Brain microvascular endothelial cell (primary cell): Measurements from ENCODE around the gene OLIG3.

ENCODE experiments used
- DNase-seq: peaks from one replicate; pipeline ENCODE4 v3.0.0-alpha.2; 2020
- H3K27ac ChIP-seq: fragments of 250-450 bp; sonication (Bioruptor Pico); 2 replicates; pipeline ENCODE4 v1.5.1; 2020; ENCODE audit warnings: mild to moderate bottlenecking, moderate library complexity
- H3K27me3 ChIP-seq: fragments of 250-450 bp; sonication (Bioruptor Pico); replicated peaks from 2 replicates; pipeline ENCODE4 v1.5.1; 2020; ENCODE audit warnings: mild to moderate bottlenecking
- H3K36me3 ChIP-seq: fragments of 250-450 bp; sonication (Bioruptor Pico); replicated peaks from 2 replicates; pipeline ENCODE4 v1.5.1; 2020; ENCODE audit warnings: mild to moderate bottlenecking
- H3K4me3 ChIP-seq: 2 replicates; pipeline ENCODE4 v1.5.1; 2011; ENCODE audit warnings: low read depth, mild to moderate bottlenecking, control low read depth, low read length, moderate library complexity
- CTCF ChIP-seq: IDR thresholded peaks from 2 replicates; pipeline ENCODE4 v1.5.1; 2011; ENCODE audit warnings: low read depth, mild to moderate bottlenecking, moderate library complexity, low read length, control low read depth, inconsistent platforms; ENCODE audit errors: missing control alignments
- in situ Hi-C: cut with HindIII; loops from 2 replicates; pipeline ENCODE4 v1.10.0; 2017; ENCODE audit warnings: low sequenced_read_pairs, low pct_ligation_motif_present

Gene OLIG3

GRCh38 chr6:137486416-137486815 lies 7.8 kb downstream of the OLIG3 start:
- no peak for TF ChIP-seq CTCF
- in situ Hi-C loops: no loop called here
- no peak overlapping the region for H3K4me3 ChIP-seq
- no peak for DNase-seq
- no peaks in the 10 kb centered on the region for H3K36me3 ChIP-seq
- H3K27me3 ChIP-seq: peaks cover 66% of the 10 kb centered on the region
- no peak overlapping the region for H3K27ac ChIP-seq

DNA sequence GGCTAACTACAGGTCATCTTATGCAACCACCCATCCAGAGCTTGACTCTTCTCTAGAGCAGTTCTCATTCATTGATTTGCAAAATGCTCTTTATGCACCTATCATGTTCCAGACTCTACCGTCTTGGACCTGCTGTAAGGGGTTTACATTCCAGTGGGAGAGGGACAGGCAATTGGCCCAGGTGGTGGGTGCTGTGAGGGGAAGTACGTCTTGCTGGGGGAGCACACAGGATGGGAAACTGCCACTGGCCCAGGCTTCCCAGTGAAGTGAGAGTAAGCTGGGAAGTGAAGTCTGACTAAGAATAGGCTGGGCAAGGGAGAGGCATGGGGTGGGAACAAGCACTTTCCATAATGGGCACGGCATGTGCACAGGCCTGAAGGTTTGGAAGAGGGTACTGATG lies 13.8 kb downstream of the OLIG3 start:
- Histone ChIP-seq H3K27me3 (peaks cover 6% of the 10 kb centered on the region), H3K36me3 (no peaks in the 10 kb centered on the region), H3K27ac (no peak overlapping the region), H3K4me3 (no peak overlapping the region)
- TF ChIP-seq CTCF: no peak
- no peak for DNase-seq
- in situ Hi-C loops: no loop called here

- in situ Hi-C loops: no loop called here
- Histone ChIP-seq H3K36me3 (no peaks in the 10 kb centered on the region), H3K4me3 (no peak overlapping the region), H3K27me3 (peaks cover 4% of the 10 kb centered on the region), H3K27ac (no peak overlapping the region)
- peak; percentile 25 for TF ChIP-seq CTCF
- no peak for DNase-seq
These were observed 19.1 kb downstream of the OLIG3 start for GRCh38 chr6:137475103-137475502.

DNA sequence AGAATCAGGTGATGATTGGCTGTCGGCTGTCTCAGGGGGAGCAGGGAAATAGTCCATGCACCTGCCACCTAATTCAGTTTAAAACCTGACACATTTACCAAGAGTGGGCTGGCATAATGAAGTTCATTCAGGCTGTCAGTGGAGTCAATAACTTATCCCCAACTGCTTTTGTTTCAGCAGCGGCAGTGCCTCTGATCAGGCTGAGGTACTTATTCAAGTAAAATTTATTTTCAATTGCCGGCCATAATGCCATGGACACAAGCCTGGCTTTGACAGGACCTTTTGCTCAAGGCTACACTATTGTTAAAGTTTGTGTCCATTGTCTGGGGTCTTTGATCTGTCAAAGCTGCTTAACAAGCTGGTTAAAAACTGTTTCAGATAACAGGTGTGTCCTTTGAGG lies 20.6 kb downstream of the OLIG3 start:
- Histone ChIP-seq H3K27me3 (peaks cover 4% of the 10 kb centered on the region), H3K27ac (no peak overlapping the region), H3K4me3 (no peak overlapping the region), H3K36me3 (no peaks in the 10 kb centered on the region)
- no peak for DNase-seq
- in situ Hi-C loops: no loop called here
- no peak for TF ChIP-seq CTCF

GRCh38 chr6:137472641-137473137 lies 21.5 kb downstream of the OLIG3 start:
- no peak for TF ChIP-seq CTCF
- H3K36me3 ChIP-seq: no peaks in the 10 kb centered on the region
- H3K27ac ChIP-seq: no peak overlapping the region
- H3K4me3 ChIP-seq: no peak overlapping the region
- in situ Hi-C loops: no loop called here
- H3K27me3 ChIP-seq: peaks cover 4% of the 10 kb centered on the region
- DNase-seq: no peak

GRCh38 chr6:137471986-137472385 lies 22.2 kb downstream of the OLIG3 start:
- Histone ChIP-seq H3K36me3 (no peaks in the 10 kb centered on the region), H3K27me3 (peaks cover 4% of the 10 kb centered on the region), H3K4me3 (no peak overlapping the region), H3K27ac (no peak overlapping the region)
- DNase-seq: no peak
- TF ChIP-seq CTCF: no peak
- in situ Hi-C loops: no loop called here
